RWPE1 (cell line): ENCODE measurements around the gene KCNQ5.
A peak's percentile ranks its signal among the peaks of the same experiment; 100 is the strongest.

Experiments
- CTCF ChIA-PET: fragments of 350-600 bp; sonication (Branson Sonifier 250); formaldehyde crosslinking; extraction: SDS; loops from one replicate; lab custom pipeline; 2021; lab: Yijun Ruan, JAX
- POLR2A ChIA-PET: fragments of 400-600 bp; formaldehyde crosslinking; extraction: SDS; loops from one replicate; lab custom pipeline; 2020; ENCODE audit warnings: antibody characterized with exemption; ENCODE audit not compliant: low non-redundant PET; lab: Yijun Ruan, JAX
- DNase-seq: peaks from one replicate; pipeline ENCODE4 v3.0.0; 2012; ENCODE audit warnings: low spot score
- H3K27ac ChIP-seq: fragments of 450-650 bp; 2 replicates; pipeline ENCODE4 v1.5.1; 2017
- TF ChIP-seq, protein P1 (sequence below): fragments of 450-650 bp; conservative IDR thresholded peaks from 2 replicates; pipeline ENCODE4 v1.5.1; 2017; ENCODE audit warnings: low read depth, mild to moderate bottlenecking

Gene KCNQ5

DNA sequence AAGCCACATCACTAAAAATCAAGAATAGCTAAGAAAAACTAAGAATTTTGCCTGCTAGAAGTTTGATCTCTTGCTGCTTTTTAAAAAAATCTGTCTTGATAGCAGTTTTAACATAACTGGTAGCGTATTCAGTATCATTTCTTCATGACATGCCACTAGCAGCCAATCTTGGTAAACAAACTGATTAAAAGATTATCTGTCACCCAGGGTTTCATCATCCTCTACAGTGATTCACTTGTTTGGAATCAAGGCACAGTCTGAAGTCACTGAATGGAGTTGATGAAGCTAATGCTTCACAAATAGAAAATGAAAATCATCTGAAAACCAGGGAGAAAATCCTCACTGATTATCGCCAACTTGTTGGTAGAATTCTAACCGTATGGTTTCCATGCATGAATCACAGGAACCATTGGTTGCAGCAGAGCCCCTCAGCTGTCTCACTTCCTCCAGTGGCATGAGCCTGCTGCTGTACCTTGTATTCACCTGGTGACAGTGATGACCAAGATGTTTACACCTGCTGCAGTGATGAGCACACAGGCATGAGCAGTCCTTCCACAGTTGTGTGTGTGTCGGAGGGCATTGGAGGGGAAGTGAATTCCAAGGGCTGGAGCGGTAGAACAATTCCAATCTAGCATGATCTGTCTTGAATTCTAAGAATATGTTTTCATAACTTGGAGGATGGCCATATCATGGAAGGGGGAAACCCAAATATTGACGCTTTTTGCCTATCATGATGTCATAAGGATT lies 328.4 kb downstream of the KCNQ5 start:
- ChIA-PET CTCF (no interaction called here), POLR2A (interaction anchor here (0.6 kb wide), 1 partner anchor 10 kb away, joined by 3 read pairs; no protein-coding TSS in a partner anchor)
- TF ChIP-seq, protein P1, sequence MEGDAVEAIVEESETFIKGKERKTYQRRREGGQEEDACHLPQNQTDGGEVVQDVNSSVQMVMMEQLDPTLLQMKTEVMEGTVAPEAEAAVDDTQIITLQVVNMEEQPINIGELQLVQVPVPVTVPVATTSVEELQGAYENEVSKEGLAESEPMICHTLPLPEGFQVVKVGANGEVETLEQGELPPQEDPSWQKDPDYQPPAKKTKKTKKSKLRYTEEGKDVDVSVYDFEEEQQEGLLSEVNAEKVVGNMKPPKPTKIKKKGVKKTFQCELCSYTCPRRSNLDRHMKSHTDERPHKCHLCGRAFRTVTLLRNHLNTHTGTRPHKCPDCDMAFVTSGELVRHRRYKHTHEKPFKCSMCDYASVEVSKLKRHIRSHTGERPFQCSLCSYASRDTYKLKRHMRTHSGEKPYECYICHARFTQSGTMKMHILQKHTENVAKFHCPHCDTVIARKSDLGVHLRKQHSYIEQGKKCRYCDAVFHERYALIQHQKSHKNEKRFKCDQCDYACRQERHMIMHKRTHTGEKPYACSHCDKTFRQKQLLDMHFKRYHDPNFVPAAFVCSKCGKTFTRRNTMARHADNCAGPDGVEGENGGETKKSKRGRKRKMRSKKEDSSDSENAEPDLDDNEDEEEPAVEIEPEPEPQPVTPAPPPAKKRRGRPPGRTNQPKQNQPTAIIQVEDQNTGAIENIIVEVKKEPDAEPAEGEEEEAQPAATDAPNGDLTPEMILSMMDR = no peak
- H3K27ac ChIP-seq = no peak overlapping the region
- peak; percentile 33 for DNase-seq

DNA sequence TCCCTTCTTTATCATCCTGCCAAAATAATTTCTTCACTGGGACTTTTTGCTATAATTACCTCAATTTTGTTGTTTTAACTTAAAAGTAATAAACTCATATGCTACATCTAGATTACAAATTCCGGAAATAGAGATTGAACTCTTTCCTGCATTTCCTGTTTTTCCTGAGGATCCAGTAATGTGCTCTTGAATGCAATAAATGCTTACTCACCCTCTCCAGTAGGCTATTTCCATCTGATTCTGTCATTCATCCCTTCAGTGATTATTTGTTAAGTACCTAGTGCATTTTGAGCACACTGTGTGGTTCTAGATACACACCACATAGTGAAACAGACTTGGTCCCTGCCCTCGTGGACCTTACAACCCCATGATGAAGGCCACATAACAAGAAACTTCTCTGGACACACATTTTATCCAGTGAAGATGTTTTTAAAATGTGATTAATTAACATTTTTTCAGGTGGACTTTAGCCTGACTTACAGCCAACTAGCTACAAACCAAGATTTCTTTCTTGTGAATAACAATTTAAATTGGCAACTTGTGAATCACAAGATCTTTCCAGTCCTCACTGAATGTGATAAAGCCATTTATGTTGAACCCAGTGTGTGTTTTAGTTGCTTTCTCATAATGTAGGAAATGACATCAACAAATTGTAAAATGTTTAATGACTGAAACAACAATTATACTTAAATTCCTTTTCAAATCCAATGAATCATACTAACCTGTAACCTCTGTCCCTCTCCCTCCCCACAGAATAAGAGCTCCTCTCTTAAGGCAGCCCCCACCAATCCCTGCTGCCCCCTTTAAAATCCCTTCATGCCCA lies 331.2 kb downstream of the KCNQ5 start:
- POLR2A ChIA-PET = no interaction called here
- peak; percentile 54 for DNase-seq
- CTCF ChIA-PET = interaction anchor here (0.6 kb wide), 1 partner anchor 589 kb away, joined by 3 read pairs; no protein-coding TSS in a partner anchor

DNA sequence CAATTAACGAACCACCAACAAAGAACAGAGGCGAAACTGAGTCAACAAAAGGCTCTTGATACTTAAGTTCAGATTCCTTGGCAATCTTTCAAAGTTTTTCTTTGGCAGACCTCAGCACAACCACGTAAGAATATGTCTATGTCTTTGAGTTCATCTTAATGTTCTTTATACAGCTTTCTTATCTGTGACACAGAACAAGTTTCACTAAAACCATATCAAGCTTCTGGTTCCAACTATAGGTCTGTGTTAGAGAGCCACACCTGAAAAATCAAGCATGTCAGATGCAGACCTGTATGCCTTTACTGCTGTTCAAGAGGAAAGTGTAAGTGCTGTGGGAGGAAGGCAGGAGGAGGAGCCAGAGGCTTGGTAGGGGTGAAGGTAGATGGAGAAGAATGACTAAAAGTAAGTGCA lies 332.1 kb downstream of the KCNQ5 start:
- no peak for DNase-seq
- ChIA-PET POLR2A (no interaction called here), CTCF (interaction anchor here (0.7 kb wide), 1 partner anchor 323 kb away, joined by 3 read pairs; no protein-coding TSS in a partner anchor)
- no peak overlapping the region for H3K27ac ChIP-seq
- TF ChIP-seq, protein P1 = no peak

More for the DNA sequence above, 331.2 kb downstream of the KCNQ5 start:
- no peak overlapping the region for H3K27ac ChIP-seq
- TF ChIP-seq, protein P1 = no peak

DNA sequence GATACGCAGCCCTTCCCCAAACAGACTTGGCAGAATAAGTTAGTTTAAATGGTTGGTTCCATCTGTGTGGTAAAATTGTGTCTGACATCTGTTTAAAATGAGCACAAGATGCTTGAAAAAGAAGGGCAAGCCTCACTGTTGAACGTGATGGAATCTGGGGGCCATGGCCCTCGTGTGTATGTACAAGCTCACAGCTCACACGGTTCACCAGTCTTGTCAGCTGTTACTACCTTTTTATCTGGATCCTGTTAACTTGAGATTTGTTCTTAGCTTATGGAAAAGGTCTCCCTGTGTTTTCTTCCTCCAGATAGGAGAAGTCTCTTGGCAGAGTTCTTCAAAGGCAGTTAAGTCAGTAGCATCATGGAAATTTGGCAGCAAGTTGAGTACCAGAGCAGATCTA lies 332.9 kb downstream of the KCNQ5 start:
- TF ChIP-seq, protein P1 = no peak

DNA sequence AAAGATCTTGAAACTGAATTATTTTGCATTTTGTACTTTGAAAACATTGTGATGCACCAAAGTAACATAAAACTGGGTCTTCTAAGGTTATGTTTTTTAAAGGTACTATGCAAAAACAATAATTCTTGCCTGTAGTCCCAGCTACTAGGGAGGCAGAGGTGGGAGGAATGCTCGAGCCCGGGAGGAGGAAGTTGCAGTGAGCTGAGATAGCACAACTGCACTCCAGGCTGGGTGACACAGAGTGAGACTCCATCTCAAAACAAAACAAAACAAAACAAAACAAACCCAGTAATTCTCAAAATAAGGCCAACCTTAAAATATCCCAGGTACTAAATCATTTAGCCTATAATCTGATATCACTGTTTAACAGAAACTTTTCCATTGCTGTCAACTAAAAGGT lies 333.8 kb downstream of the KCNQ5 start:
- TF ChIP-seq, protein P1 = no peak
- DNase-seq = no peak
- ChIA-PET POLR2A (no interaction called here), CTCF (no interaction called here)
- H3K27ac ChIP-seq = no peak overlapping the region

More for the DNA sequence above, 332.9 kb downstream of the KCNQ5 start:
- CTCF ChIA-PET = no interaction called here
- no peak for DNase-seq
- POLR2A ChIA-PET = no interaction called here
- H3K27ac ChIP-seq = no peak overlapping the region

DNA sequence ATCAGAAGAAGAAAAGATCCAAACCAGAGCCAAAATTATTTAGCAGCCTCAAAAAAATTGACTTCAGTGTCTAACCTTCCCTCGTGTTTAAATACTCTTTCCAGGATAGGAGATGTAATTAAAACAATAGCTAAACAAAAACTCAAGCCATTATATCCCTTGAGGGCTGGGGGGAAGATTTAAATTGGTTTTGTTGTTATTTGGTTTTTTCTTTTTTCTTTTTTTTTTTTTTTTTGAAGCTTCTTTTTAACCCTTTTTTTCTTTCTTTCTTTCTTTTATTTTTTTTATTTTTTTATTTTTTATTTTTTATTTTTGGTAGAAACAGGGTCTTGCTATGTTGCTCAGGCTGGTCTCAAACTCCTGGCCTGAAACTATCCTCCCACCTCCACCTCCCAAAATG lies 334.4 kb downstream of the KCNQ5 start:
- no peak overlapping the region for H3K27ac ChIP-seq
- DNase-seq = no peak
- TF ChIP-seq, protein P1 = no peak
- CTCF ChIA-PET = no interaction called here
- POLR2A ChIA-PET = no interaction called here
